DOHH2 (cell line): ENCODE data around the gene CSMD2.

Source experiments
- EZH2phosphoT487 ChIP-seq: fragments of 200-600 bp; sonication (generic); IDR thresholded peaks from 2 replicates; pipeline ENCODE4 v1.6.1; 2017; ENCODE audit warnings: borderline replicate concordance, mild to moderate bottlenecking, antibody characterized with exemption, low read length, moderate library complexity, mixed read lengths
- TF ChIP-seq, protein P1 (sequence below): fragments of 200-600 bp; sonication (generic); IDR thresholded peaks from one replicate; pipeline ENCODE4 v1.5.1; 2014; ENCODE audit warnings: antibody characterized with exemption, mild to moderate bottlenecking, low read depth, low read length; ENCODE audit not compliant: poor library complexity, severe bottlenecking

DNA sequence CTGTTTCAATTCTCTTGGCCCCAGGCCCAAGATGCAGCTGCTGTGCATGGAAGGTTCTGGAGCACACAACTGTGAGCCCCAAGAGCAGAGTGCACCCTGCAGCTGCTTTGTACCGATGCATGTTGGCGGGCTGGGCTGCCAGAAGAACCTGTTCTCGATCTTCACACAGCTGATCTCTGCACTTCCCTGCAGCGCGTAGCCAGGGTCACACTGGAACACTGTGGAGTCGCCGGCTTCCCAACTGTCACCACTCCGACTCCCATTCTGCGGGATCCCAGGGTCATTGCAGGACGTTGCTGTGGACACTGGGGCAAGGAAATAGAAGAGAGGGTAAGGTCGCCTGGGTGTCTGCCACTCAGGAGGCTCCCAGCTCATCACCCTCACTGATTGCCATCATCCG lies 507.2 kb downstream of the CSMD2 start:
- TF ChIP-seq, protein P1, sequence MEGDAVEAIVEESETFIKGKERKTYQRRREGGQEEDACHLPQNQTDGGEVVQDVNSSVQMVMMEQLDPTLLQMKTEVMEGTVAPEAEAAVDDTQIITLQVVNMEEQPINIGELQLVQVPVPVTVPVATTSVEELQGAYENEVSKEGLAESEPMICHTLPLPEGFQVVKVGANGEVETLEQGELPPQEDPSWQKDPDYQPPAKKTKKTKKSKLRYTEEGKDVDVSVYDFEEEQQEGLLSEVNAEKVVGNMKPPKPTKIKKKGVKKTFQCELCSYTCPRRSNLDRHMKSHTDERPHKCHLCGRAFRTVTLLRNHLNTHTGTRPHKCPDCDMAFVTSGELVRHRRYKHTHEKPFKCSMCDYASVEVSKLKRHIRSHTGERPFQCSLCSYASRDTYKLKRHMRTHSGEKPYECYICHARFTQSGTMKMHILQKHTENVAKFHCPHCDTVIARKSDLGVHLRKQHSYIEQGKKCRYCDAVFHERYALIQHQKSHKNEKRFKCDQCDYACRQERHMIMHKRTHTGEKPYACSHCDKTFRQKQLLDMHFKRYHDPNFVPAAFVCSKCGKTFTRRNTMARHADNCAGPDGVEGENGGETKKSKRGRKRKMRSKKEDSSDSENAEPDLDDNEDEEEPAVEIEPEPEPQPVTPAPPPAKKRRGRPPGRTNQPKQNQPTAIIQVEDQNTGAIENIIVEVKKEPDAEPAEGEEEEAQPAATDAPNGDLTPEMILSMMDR, result no peak
- TF ChIP-seq EZH2phosphoT487, result no peak
